ENCODE data around the gene CIAO2B.
"Not testable (repeated sequence)": the region's sequence is repeated elsewhere in the genome, so short reads cannot be mapped to it uniquely, and the experiment has no call there.

Gene CIAO2B

DNA sequence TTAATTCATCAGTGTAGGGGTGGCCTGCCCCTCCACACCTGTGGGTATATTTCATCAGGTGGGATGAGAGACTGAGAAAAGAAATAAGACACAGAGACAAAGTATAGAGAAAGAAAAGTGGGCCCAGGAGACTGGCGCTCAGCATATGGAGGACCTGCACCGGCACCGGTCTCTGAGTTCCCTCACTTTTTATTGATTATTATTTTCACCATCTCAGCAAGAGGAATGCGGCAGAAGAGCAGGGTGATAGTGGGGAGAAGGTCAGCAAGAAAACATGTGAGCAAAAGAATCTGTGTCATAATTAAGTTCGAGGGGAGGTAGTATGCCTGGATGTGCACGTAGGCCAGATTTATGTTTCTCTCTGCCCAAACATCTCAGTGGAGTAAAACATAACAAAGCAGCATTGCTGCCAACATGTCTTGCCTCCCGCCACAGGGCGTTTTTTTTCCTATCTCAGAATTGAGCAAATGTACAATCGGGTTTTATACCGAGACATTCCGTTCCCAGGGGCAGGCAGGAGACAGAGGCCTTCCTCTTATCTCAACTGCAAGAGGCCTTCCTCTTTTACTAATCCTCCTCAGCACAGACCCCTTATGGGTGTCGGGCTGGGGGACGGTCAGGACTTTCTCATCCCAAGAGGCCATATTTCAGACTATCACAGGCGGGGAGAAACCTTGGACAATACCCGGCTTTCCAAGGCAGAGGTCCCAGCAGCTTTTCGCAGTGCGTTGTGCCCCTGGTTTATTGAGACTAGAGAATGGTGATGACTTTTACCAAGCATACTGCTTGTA, 21.4 kb upstream of the CIAO2B start:
- DNase-seq = not testable (repeated sequence)

DNA sequence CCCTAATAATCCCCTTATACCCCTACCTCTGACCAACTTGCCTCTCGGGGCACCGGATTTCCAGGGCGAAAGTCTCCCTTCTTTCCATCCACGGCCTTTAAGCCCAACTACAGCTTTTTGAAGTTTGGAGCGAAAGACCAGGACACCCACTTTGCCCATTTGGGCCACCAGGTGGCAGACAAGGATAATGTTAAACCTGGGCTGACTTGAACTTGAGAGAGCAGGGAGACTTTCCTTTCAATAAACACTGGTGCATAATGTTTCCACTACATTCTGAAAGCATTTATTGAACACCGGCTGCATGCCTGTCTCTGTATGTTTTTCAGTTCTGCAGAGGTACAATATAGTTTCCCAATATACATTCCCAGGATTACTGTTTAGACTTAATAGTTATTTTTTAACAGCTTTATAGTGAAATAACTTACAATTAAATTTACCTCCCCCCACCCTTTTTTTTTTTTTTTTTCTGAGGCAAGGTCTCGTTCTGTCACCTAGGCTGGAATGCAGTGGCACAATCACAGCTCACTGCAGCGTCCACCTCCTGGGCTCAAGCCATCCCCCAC, 20.0 kb upstream of the CIAO2B start:
- peak; percentile 82 to 87 for DNase-seq

DNA sequence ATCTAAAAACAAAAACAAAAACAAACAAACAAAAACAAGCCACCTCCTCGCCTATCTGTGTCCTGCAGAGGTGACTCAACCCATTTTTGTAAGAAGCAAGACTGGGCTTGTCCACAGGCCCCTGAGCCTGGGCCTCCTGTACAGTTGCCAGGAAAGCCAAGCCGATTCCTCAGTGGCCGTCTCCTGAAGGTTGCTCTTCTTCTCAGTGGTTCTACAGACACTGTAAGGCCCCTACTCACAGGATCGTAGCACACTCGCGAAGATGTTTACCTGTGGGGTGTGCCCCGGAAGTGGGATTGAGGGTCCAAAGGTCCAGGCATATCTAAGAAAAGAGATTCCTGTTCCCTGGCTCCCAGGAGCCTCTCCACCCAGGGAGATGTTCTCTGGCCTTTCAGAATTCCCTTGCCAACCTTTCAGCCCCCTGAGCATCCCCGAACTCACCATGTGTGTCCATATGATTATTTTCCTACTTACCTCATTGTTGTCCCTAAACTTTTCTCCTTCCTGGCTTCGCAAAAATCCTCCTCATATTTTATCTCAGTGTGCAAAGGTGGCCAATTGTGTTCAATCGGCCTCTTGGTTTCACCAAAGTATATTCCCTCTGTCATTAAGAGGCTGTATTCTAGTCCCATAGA, 19.4 kb upstream of the CIAO2B start:
- DNase-seq = no peak

DNA sequence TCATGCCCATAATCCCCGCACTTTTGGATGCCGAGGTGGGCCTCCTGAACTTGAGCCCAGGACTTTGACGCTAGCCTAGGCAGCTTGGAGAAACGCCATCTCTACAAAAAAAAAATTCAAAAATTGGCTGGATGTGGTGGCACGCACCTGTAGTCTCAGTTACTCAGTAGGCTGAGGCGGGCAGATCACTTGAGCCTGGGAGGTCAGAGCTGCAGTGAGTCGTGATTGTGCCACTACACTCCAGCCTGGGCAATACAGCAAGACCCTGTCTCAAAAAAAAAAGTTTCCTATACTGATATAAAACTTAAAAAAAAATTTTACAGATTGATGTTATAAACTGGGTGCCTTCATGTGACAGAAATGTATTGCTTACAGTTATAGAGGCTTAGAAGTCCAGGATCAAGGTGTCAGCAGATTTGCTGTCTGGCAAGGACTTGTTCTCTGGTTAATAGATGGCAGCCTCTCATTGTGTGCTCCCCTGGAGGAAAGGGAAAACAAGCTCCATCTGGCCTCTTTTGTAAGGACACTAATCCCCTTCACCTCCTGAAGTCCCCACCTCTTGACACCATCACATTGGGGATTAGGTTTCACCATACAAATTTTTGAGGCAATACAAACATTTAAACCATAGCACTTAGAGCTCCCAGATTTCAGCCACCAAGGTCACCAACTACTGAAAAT, 18.4 kb upstream of the CIAO2B start:
- DNase-seq = no peak

DNA sequence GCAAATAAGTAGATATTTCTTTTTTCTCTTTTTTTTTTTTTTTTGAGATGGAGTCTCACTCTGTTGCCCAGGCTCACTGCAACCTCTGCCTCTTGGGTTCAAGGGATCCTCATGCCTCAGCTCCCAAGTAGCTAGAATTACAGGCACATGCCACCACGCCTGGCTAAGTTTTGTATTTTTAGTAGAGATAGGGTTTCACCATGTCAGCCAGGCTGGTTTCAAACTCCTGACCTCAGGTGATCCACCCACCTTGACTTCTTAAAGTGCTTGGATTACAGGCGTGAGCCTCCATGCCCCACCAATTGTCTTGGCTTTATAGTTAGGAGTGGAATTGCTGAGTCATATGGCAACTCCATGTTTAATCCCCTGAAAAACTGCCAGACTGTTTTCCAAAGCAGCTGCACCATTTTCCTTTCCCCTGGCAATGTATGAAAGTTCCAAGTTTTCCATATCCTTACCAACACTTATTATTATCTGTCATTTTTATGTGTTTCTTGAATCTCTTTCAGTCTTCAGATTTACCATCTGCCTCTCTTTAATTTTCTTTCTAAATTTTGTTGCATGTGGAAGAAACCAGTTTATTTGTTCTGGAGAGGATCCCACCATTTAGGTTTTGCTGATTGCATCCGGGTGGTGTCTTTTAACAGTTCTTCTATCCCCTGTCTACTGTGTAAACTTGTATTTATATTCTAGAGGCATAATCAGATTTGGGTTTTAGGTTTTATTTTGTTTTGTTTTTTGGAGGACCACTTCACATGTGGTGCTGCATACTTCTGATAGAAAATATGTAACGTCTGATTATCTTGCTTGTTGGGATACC, 17.0 kb upstream of the CIAO2B start:
- DNase-seq = no peak

DNA sequence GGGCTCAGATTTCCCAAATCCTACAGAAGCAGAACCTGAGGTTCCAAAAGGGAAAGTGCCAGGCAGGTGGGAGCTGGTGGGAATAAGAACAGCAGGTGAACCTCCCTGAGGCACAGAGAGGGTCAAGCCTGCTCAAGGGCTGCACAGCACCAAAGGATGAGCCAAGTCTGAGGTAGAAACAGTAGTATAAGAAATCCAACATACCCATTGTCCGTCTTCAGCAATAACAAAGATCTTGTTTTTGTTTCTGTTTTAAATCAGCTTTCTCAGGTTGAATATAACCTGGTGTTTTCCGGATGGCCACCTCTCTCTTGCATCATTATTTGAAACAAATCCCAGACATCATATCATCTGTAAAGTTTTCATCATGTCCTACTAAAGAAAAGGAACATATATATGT, 16.2 kb upstream of the CIAO2B start:
- no peak for DNase-seq

DNA sequence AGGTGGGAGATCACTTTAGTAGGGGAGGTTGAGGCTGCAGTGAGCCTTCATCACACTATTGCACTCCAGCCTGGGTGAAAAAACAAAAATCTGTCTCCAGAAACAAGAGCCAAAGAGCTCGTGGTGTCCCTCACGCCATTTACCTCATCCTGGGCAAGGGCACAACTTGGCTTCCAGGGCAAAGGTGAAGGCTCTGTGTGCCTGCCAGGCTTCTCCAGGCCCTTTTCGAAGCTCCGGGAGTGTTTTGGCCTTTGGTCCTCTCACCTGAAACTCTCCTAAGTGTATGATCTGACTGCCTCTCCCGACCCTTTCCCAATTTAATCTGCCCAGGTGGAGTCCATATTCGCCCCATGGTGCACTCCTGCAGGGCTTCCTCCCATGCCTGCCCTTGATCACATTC, 15.3 kb upstream of the CIAO2B start:
- no peak for DNase-seq

DNA sequence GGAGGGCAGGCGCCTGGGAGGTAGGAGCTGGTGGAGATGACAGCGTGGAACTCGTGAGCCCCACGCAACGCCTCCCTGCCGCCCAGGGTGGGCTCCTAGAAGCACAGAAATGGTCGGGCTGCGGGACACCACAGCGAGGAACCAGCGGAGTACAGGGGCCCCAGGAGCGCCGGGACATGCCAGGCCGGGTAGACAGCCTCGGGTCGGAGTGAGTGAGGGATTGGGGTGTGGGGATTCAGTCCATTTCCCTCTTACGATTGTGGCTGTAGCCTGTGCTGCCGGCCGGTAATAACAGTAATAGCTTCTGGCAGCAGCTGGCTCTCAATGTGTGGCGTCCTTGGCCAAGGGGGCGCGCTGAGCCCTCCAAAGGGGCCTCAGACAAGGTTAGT, 14.6 kb upstream of the CIAO2B start:
- DNase-seq = no peak

DNA sequence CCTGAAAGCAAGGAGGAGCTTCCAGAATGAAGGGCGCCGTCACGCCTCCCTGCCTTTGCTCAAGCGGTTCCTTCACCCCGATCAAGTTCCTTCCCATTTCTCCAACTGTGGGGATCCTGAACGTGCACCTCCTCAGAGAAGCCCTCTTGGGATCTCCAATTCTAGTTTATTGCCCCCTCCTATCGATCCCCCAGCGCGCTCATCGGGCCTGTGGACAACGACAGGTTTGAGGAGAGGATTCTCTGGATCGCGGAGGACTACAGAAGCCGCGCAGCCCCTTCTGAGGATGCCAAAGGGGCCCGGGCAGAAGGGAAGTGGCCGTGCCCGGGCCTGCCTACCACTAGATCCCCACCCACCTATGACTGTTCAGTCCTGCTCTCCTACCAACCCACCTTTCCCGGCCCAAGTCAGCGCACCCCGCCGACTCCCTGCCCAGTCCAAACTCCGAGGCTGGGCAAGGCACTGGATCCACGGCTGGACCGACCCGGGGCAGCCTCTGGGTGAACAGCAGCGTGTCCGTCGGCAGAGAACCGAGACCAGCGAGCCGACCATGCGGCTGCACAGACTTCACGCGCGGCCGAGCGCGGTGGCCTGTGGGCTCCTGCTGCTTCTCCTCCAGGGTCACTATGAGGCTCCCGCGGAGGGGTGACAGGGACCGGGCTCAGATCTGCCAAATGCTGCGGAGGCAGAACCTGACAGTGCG, 14.1 kb upstream of the CIAO2B start:
- no peak for DNase-seq

DNA sequence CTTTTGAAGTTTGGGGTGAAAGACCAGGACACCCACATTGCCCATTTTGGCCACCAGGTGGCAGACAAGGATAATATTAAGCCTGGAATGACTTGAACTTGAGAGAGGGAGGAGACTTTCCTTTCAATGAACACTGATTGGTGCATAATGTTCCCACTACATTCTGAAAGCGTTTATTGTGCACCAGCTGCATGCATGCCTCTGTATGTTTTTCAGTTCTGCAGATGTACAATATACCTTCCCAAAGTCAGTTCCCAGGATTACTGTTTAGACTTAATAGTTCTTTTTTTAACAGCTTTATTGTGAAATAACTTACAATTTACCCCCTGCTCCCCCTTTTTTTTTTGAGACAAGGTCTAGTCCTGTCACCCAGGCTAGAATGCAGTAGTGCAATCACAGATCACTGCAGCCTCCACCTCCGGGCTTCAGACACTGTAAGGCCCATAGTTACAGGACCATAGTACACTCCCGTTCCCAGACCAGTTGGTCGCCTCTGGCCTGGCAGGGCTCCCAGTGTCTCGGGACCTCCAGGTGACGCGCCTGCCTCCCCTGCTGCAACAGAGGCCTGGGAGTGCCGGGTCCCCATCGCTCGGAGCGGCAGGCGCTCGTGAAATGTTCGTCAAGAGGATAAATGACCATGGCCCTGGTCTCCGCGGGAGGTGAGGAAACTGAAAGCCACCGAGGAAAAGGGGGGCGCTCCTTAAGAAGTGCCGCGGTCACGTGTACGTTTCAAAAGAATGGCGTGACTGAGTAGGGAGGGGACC, 13.3 kb upstream of the CIAO2B start:
- DNase-seq = peak; percentile 93 to 94

DNA sequence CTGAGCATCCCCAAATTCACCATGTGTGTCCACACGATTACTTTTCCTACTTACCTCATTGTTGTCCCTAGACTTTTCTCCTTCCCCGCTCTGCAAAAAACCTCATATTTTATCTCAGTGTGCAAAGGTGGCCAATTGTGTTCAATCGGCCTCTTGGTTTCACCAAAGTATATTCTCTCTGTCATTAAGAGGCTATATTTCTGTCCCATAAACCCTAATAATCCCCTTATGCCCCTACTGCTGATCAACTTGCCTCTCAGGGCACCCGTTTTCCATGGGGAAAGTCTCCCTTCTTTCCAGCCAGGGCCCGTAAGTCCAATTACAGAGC, 12.7 kb upstream of the CIAO2B start:
- DNase-seq = no peak

DNA sequence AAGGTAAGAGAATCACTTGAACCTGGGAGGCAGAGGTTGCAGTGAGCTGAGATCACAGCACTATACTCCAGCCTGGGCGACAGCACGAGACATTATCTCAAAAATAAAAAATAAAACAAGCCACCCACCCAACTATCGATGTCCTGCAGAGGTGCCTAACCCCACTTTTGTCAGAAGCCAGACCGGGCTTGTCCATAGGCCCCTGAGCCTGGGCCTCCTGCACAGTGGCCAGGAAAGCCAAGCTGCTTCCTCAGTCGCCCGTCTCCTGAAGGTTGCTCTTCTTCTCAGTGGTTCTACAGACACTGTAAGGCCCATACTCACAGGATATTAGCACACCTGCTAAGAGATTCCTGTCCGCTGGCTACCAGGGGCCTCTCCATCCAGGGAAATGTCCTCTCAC, 12.3 kb upstream of the CIAO2B start:
- DNase-seq = no peak

DNA sequence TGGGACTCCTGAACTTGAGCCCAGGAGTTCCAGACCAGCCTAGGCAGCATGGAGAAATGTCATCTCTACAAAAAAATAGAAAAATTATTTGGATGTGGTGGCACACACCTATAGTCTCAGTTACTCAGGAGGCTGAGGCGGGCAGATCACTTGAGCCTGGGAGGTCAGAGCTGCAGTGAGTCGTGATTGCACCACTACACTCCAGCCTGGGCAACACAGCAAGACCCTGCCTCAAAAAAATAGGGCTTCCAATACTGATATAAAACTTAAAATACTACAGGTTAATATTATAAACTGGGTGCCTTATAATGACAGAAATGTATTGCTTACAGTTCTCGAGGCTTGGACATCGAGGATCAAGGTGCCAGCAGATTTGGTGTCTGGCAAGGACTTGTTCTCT, 11.7 kb upstream of the CIAO2B start:
- no peak for DNase-seq

DNA sequence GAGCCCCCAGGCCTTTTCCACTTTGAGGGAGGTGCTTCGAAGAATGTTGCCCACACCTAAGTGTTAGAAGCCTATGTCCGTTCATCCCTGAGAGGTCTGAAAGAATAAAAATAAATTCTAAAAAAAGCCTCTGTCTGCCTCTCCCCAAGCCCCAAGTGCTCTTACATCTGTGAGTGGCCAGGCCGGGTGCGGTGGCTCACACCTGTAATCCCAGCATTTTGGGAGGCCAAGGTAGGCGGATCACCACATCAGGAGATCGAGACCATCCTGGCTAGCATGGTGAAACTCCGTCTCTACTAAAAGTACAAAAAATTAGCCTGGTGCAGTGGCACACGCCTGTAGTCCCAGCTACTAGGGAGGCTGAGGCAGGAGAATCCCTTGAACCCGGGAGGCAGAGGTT, 10.8 kb upstream of the CIAO2B start:
- DNase-seq = not testable (repeated sequence)

DNA sequence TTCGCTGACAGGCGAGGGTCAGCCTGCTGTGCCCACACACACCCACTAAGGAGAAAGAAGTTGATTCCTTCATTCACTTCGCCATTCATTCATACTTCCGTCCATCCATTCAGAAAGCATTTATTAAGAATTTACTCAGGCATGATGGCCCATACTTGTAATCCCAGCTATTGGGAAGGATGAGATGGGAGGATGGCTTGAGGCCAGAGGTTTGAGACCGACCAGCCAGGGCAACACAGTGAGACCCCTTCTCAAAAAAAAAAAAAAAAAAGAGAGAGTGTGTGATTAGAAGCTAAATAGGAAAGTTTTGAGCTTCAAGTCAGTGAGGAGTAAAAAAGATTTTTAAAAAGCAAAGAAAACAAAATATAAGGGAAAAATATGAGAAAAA, 9.8 kb upstream of the CIAO2B start:
- DNase-seq = no peak

DNA sequence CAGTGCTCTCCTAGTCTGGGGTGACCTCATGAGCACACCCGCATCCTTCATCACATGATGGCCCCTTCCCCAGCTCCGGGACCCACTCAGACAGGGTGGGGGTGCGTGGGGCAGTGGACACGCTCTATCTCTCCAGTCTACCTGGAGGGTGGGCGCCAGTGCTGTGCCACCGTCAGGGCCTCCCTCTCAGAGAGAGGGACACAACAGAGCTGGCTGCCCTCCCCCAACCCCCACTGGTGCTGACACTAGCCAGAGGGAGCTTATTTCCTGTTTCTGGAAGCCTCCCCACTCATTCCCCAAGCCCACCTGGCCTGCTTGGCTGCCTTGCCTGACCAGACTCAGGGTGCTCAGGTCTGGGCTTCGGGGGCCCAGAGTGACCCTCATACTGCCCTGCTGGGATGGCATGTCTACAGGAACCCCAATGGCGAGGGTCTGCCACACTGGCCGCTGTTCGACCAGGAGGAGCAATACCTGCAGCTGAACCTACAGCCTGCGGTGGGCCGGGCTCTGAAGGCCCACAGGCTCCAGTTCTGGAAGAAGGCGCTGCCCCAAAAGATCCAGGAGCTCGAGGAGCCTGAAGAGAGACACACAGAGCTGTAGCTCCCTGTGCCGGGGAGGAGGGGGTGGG, 9.3 kb upstream of the CIAO2B start:
- DNase-seq = no peak

DNA sequence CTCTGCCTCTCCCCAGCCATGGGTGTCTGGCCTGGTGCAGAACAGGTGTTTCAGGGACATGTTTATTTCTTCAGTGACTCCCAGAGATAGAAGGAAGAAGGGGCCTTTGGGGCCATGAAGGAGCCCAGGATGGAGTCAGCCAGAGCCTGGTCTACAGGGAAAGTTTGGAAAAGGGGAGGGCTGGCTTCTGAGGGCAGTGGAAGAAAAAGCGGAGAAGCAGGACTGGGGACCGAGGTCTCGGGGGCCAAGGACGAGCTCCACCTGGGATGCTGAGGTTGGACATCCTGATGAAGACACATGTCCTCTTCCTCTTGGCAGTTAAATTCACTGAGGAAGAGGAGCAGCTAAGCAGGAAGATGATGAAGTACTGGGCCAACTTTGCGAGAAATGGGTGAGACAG, 8.8 kb upstream of the CIAO2B start:
- DNase-seq = no peak

DNA sequence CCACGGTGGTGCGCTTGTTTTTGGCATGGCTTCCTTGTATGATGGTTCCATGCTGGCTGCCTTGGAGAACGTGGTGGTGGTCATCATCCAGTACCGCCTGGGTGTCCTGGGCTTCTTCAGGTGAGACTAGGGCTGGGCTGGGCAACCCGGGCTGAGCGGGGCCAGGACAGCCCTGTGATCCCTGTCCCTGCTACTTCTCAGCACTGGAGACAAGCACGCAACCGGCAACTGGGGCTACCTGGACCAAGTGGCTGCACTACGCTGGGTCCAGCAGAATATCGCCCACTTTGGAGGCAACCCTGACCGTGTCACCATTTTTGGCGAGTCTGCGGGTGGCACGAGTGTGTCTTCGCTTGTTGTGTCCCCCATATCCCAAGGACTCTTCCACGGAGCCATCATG, 6.0 kb upstream of the CIAO2B start:
- no peak for DNase-seq

DNA sequence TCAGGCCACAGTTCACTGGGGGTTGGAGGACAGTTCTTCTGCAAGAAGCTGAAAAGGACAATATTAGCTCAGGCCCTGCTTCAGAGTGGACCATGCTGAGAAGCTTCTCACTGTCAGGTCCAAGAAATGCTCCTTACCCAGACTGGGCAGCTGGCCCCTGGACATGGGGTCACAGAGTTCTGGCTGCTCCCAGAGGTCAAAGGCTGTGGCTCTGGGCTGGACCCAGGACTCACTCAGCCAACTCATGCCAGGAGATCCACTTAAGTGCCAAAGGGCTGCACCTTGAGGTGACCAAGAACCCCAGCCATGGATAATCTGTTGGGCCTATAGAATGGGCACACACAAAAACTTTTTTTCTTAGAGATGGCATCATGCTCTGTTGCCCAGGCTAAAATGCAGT, 5.2 kb upstream of the CIAO2B start:
- no peak for DNase-seq

DNA sequence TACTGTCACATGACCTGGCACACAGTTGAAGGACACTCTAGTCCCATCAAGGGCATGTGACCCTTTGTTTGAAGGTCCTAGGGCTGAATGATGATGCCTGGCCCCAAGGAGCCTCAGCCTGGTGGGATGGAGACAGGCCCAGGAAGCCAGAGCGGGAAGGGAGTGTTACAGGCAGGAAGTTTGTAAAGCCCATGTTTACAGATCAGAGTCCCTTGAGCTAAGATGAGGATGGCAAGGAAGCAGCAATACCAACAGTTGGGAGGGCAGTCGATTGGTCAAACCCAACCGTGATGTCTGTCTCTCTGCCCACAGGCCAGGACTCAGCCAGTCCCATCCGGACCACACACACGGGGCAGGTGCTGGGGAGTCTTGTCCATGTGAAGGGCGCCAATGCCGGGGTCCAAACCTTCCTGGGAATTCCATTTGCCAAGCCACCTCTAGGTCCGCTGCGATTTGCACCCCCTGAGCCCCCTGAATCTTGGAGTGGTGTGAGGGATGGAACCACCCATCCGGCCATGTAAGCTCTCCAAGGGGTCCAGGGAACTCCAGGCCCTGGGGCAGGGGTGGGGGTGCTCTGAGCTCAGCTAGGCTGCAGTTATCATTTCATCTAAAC, 3.6 kb upstream of the CIAO2B start:
- no peak for DNase-seq

All from activated CD4-positive, alpha-beta T cell treated with anti-CD3 and anti-CD28 coated beads, Interleukin-2, amount 50 U/mL, for 48 hours (primary cell).